ENCODE results near the gene BBS1. TPM values are rescaled to one million over a fixed set of nuclear protein-coding genes. Genes with fewer than 3 reads are reported as not detected.

BBS1 gene
- polyA plus RNA-seq, 2 of the 4 experiments (the other 2 are of a cell fraction) = 12.5 TPM

- no peak for DNase-seq (ENCODE audit: low read depth in 1 of 2, low spot score in 1 of 2)
- ChIA-PET CTCF (interaction anchor here (0.6 to 5.9 kb wide), 3 partner anchors 33 to 748 kb away, joined by 3 to 46 read pairs (median 7); no protein-coding TSS in a partner anchor), POLR2A (no interaction called here)
- no peak overlapping the region for H3K4me2 ChIP-seq
- H3K27ac ChIP-seq = no peak overlapping the region
- no peak for FAIRE-seq
- peaks cover 6% of the 10 kb centered on the region; the same call in 1 of the 3 replicates for H3K4me1 ChIP-seq
- H3K4me3 ChIP-seq = no peak overlapping the region
- 89% methylated on average over 8 of the region's 10 CpGs for WGBS (ENCODE audit: missing lambda C conversion rate)
- TF ChIP-seq ESRRA (IDR thresholded peaks at IDR 0.05; ENCODE audit: borderline replicate concordance, low read length) = no peak
- no peak for TF ChIP-seq POLR2A (IDR thresholded peaks at IDR 0.05; ENCODE audit: low read length)
- no peak for TF ChIP-seq PBX3 (IDR thresholded peaks at IDR 0.05)
- no peak for TF ChIP-seq ZC3H11A (IDR thresholded peaks at IDR 0.05)
- TF ChIP-seq RARB (CRISPR knock-in tag; IDR thresholded peaks at IDR 0.05) = no peak
- no peak for ATAC-seq
- no peaks in the 10 kb centered on the region for H3K9me3 ChIP-seq
Observed at GRCh38 chr11:66476173-66476840, 34.1 kb upstream of the BBS1 start.

GRCh38 chr11:66476841-66477251, 33.6 kb upstream of the BBS1 start:
- H3K4me1 ChIP-seq = peaks cover 6% of the 10 kb centered on the region; the same call in 1 of the 3 replicates

More at GRCh38 chr11:66476841-66477251, 33.6 kb upstream of the BBS1 start:
- ChIA-PET CTCF (interaction anchor here (2.4 to 5.9 kb wide), 2 partner anchors 33 to 68 kb away, joined by 7 to 46 read pairs; no protein-coding TSS in a partner anchor), POLR2A (no interaction called here)
- FAIRE-seq (no peak), DNase-seq (ENCODE audit: low read depth in 1 of 2, low spot score in 1 of 2) (peak in 1 of 2 experiments; percentile 23), ATAC-seq (no peak)
- TF ChIP-seq CTCF (IDR thresholded peaks at IDR 0.05) (no peak), E2F6 (IDR thresholded peaks at IDR 0.05; ENCODE audit: borderline replicate concordance, low read depth) (no peak), PBX3 (IDR thresholded peaks at IDR 0.05) (no peak), ESRRA (IDR thresholded peaks at IDR 0.05; ENCODE audit: borderline replicate concordance, low read length) (no peak), NR3C1 (IDR thresholded peaks at IDR 0.05) (no peak), MAFK (IDR thresholded peaks at IDR 0.05; ENCODE audit: partially characterized antibody) (no peak), RNF2 (IDR thresholded peaks at IDR 0.05; ENCODE audit: borderline replicate concordance, low read depth) (no peak), RFX5 (IDR thresholded peaks at IDR 0.05) (no peak), CBX8 (IDR thresholded peaks at IDR 0.05) (no peak), RARB (CRISPR knock-in tag; IDR thresholded peaks at IDR 0.05) (no peak), ZFP36 (IDR thresholded peaks at IDR 0.05; ENCODE audit: borderline replicate concordance, partially characterized antibody) (peak; percentile 49), CBX2 (IDR thresholded peaks at IDR 0.05; ENCODE audit: borderline replicate concordance, low read depth) (no peak), ZC3H11A (IDR thresholded peaks at IDR 0.05) (no peak), USF2 (IDR thresholded peaks at IDR 0.05) (0 out of 2 replicates have a peak, but pooled peaks have one; percentile 13), FOXS1 (CRISPR knock-in tag; IDR thresholded peaks at IDR 0.05) (no peak)
- Histone ChIP-seq H3K9me3 (no peaks in the 10 kb centered on the region), H3K27ac (no peak overlapping the region), H3K4me2 (no peak overlapping the region), H3K4me3 (no peak overlapping the region)
- 79% methylated on average over 8 of the region's 9 CpGs for WGBS (ENCODE audit: missing lambda C conversion rate)
